Vagina (tissue), 2 donors: Measurements from ENCODE around the gene GRIFIN. TPM values are rescaled to one million over a fixed set of nuclear protein-coding genes. Genes with fewer than 3 reads are reported as not detected.

Experiments
- DNase-seq, 2 donors: peaks; one replicate each; pipeline ENCODE4 v3.0.0-alpha.2; 2017; ENCODE audit errors: extremely low spot score in 2 of 2
- H3K27ac ChIP-seq: fragments of 200-600 bp; sonication (generic); one replicate; pipeline ENCODE4 v1.5.1; 2019
- H3K27me3 ChIP-seq: fragments of 200-600 bp; sonication (generic); one replicate; pipeline ENCODE4 v1.5.1; 2019
- H3K36me3 ChIP-seq, 2 donors: fragments of 200-600 bp; sonication (generic); one replicate each; pipeline ENCODE4 v1.5.1; 2017 to 2019
- H3K4me1 ChIP-seq: fragments of 200-600 bp; sonication (generic); one replicate; pipeline ENCODE4 v1.5.1; 2019
- H3K4me3 ChIP-seq, 2 donors: fragments of 200-600 bp; sonication (generic); 1 replicate in 1 of 2; 2 replicates in 1 of 2; pipeline ENCODE4 v1.5.1; 2016 to 2019
- H3K9me3 ChIP-seq: fragments of 200-600 bp; sonication (generic); one replicate; pipeline ENCODE4 v1.5.1; 2019
- POLR2A ChIP-seq, 2 donors: fragments of 450-650 bp; IDR thresholded peaks; one replicate each; pipeline ENCODE4 v1.6.1; 2017; ENCODE audit warnings: antibody characterized with exemption in 2 of 2, mild to moderate bottlenecking in 2 of 2, moderate library complexity in 2 of 2
- POLR2AphosphoS5 ChIP-seq, 2 donors: sonication (generic); formaldehyde crosslinking; IDR thresholded peaks; one replicate each; pipeline ENCODE4 v1.9.0; 2017; ENCODE audit warnings: antibody characterized with exemption in 2 of 2, mild to moderate bottlenecking in 2 of 2, low read depth in 1 of 2; ENCODE audit not compliant: insufficient read depth in 1 of 2
- intact Hi-C: fragments of 100-400 bp; cut with DNase I; formaldehyde crosslinking; loops from one replicate; pipeline ENCODE4 v1.15.1; 2023
- total RNA-seq: library from RNA; depleted of rRNA; stranded (reverse); fragments of >200 nt; gene quantifications from one replicate; pipeline ENCODE4 v1.2.3, GENCODE V29; 2016
- TF ChIP-seq, protein P1 (sequence below), 3 experiments: fragments of 450-650 bp in 2 of 3; fragments of 200-600 bp in 1 of 3; sonication (generic) in 1 of 3; IDR thresholded peaks; one replicate each; pipeline ENCODE4 v1.5.1; 2017 to 2019; ENCODE audit warnings: antibody characterized with exemption in 3 of 3, mild to moderate bottlenecking in 2 of 3, moderate library complexity in 2 of 3

The GRIFIN gene
- total RNA-seq, 1 donor from 2014 or later: not detected

DNA sequence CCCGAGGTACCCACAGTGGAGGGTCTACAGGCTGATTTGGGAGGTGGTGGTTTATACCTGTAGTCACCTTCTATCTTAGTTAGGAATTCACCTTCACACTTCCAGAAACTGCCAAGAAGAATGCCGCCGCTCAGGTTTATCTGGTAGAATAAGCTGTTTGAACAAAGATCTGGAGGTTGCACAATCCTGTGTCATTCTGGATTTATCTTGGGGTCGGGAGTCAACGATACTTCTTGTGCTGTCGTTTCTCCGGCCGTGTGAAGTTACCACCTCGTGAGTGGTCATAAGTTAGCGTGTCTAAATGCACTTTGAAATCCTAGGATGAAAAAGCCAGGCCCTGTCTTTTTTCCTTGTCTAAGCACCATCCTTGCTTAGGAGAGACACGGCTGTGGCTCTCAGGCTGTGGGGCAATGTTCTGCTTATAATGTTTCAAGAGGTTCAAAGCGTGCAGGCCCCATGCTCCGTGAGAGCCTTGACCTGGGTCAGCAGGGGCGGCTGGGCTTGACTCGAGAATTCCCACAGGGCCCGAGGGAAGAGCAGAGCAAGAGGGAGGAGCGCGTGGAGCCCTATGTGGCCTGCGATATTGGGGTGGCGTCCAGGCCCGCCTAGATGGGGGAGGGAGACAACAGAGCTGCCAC, 35.5 kb downstream of the GRIFIN start:
- peaks cover 36% of the 10 kb centered on the region for H3K4me1 ChIP-seq
- DNase-seq: no peak
- H3K27ac ChIP-seq: no peak overlapping the region
- no peak overlapping the region for H3K4me3 ChIP-seq
- no peaks in the 10 kb centered on the region for H3K9me3 ChIP-seq
- peaks cover 0 to 1% of the 10 kb centered on the region in 2 donors for H3K36me3 ChIP-seq
- intact Hi-C loops: no loop called here
- TF ChIP-seq POLR2AphosphoS5 (IDR thresholded peaks at IDR 0.05; ENCODE audit: insufficient read depth in 1 of 2, low read depth in 1 of 2): peak in 1 of 2 donors; percentile 70
- no peak for TF ChIP-seq POLR2A (IDR thresholded peaks at IDR 0.05)
- TF ChIP-seq, protein P1, sequence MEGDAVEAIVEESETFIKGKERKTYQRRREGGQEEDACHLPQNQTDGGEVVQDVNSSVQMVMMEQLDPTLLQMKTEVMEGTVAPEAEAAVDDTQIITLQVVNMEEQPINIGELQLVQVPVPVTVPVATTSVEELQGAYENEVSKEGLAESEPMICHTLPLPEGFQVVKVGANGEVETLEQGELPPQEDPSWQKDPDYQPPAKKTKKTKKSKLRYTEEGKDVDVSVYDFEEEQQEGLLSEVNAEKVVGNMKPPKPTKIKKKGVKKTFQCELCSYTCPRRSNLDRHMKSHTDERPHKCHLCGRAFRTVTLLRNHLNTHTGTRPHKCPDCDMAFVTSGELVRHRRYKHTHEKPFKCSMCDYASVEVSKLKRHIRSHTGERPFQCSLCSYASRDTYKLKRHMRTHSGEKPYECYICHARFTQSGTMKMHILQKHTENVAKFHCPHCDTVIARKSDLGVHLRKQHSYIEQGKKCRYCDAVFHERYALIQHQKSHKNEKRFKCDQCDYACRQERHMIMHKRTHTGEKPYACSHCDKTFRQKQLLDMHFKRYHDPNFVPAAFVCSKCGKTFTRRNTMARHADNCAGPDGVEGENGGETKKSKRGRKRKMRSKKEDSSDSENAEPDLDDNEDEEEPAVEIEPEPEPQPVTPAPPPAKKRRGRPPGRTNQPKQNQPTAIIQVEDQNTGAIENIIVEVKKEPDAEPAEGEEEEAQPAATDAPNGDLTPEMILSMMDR (IDR thresholded peaks at IDR 0.05): no peak
- H3K27me3 ChIP-seq: no peaks in the 10 kb centered on the region

DNA sequence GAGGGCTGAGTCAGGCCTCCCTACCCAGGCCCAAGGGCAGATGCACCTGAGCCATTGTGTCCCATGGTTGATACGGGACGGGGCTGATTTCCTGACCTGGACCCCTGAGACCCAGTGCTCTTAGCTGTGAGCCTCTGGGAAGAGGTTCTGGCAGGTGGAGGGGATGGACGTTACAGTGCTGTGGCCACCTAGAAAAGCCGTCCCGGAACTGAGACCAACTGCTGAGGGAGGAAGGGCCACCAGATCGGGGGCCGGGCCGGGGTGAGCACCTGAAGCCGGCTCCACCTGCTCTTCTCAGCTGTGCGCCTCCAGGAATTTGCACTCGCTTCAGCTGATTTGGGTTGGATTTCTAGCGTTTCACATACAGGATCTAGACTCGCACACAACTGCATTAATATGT, 37.4 kb downstream of the GRIFIN start:
- intact Hi-C loops: no loop called here
- Histone ChIP-seq H3K36me3 (peaks cover 0 to 17% of the 10 kb centered on the region in 2 donors), H3K27ac (no peak overlapping the region), H3K27me3 (no peaks in the 10 kb centered on the region), H3K9me3 (no peaks in the 10 kb centered on the region), H3K4me3 (no peak overlapping the region), H3K4me1 (peaks cover 27% of the 10 kb centered on the region)
- TF ChIP-seq POLR2AphosphoS5 (IDR thresholded peaks at IDR 0.05; ENCODE audit: insufficient read depth in 1 of 2, low read depth in 1 of 2) (no peak), POLR2A (IDR thresholded peaks at IDR 0.05) (no peak)
- TF ChIP-seq, protein P1 (IDR thresholded peaks at IDR 0.05): no peak
- no peak for DNase-seq

DNA sequence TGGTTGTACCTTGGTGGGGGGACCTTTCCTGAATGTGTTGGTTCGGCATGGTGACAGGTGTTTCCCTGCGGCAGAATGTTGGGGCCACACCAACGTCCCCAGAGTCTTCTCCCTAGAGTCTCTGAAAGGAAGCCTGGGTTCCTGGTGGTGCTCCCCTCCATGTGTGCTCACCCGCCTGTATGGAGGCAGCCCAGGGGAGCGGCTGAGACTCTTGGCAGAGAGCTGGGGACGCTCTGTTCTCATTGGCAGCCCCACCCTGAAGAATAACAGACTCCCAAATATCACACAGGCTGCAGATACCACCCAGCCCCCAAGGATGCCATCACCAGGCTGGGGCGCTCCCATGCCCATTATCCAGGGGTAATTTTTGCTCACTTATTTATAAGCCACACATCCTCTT, 38.0 kb downstream of the GRIFIN start:
- Histone ChIP-seq H3K9me3 (no peaks in the 10 kb centered on the region), H3K27me3 (no peaks in the 10 kb centered on the region), H3K36me3 (peaks cover 0 to 23% of the 10 kb centered on the region in 2 donors), H3K27ac (no peak overlapping the region), H3K4me1 (peaks cover 27% of the 10 kb centered on the region), H3K4me3 (no peak overlapping the region)
- intact Hi-C loops: no loop called here
- no peak for TF ChIP-seq POLR2A (IDR thresholded peaks at IDR 0.05)
- TF ChIP-seq, protein P1 (IDR thresholded peaks at IDR 0.05): no peak
- no peak for TF ChIP-seq POLR2AphosphoS5 (IDR thresholded peaks at IDR 0.05; ENCODE audit: insufficient read depth in 1 of 2, low read depth in 1 of 2)
- DNase-seq: no peak

- TF ChIP-seq POLR2A (IDR thresholded peaks at IDR 0.05) (no peak), POLR2AphosphoS5 (IDR thresholded peaks at IDR 0.05; ENCODE audit: insufficient read depth in 1 of 2, low read depth in 1 of 2) (no peak)
- TF ChIP-seq, protein P1 (IDR thresholded peaks at IDR 0.05): no peak
- H3K27ac ChIP-seq: no peak overlapping the region
- intact Hi-C loops: no loop called here
- peaks cover 0 to 28% of the 10 kb centered on the region in 2 donors for H3K36me3 ChIP-seq
- no peak overlapping the region for H3K4me3 ChIP-seq
- no peaks in the 10 kb centered on the region for H3K9me3 ChIP-seq
- DNase-seq: no peak
- H3K4me1 ChIP-seq: peaks cover 27% of the 10 kb centered on the region
- no peaks in the 10 kb centered on the region for H3K27me3 ChIP-seq
These were observed 38.6 kb downstream of the GRIFIN start for GRCh38 chr7:2437537-2438148.

DNA sequence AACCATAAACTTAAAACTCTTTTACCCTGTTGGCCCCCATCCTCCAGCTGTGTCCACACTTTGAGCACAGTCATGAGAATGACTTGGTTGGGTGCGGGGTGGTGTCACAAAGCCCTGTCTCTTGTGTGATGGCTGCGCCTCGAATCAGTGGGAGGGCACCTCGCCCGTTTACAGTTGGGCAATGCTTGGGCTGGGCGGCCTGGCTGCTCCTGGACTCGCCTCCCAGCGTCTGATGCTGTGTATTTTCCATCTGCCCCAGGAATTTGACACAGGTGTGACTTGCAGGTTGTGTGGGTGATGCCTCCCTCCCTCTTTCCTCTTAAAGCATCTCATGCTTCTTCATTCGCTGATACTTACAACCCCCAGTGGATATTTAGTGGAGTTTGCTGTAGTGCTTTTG, 39.1 kb downstream of the GRIFIN start:
- Histone ChIP-seq H3K4me3 (no peak overlapping the region), H3K27me3 (no peaks in the 10 kb centered on the region), H3K36me3 (peaks cover 0 to 31% of the 10 kb centered on the region in 2 donors), H3K27ac (no peak overlapping the region), H3K4me1 (peaks cover 27% of the 10 kb centered on the region), H3K9me3 (no peaks in the 10 kb centered on the region)
- no peak for DNase-seq
- TF ChIP-seq, protein P1 (IDR thresholded peaks at IDR 0.05): no peak
- no peak for TF ChIP-seq POLR2AphosphoS5 (IDR thresholded peaks at IDR 0.05; ENCODE audit: insufficient read depth in 1 of 2, low read depth in 1 of 2)
- no peak for TF ChIP-seq POLR2A (IDR thresholded peaks at IDR 0.05)
- intact Hi-C loops: no loop called here
